Measurements from ENCODE around the gene BEAN1. TPM values are rescaled to one million over a fixed set of nuclear protein-coding genes. Genes with fewer than 3 reads are reported as not detected.
"Not testable (repeated sequence)": the region's sequence is repeated elsewhere in the genome, so short reads cannot be mapped to it uniquely, and the experiment has no call there.

Gene BEAN1
- total RNA-seq, 4 donors from 2014 or later = 0.52 to 3.9 TPM; not detected in 2

DNA sequence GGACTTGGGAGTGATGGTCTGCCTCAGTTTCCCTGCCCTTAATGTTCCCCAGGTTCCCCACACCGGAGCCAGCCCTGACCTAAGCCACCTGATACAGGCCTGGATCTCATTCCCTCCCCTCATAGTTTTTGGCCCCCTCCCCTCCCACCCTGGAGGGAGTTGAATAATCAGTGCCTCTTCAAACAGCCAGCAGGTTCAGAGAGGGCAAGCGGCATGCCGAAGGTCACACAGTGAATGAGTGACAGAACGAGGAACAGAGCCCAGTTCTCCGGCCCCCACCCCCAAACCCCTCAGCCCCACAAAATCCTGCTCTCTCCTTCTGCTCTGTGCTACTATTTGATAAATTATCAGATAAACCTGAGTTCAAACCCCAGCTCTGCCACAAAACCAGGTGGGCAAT, 31.2 kb downstream of the BEAN1 start:
- TF ChIP-seq, protein P1, sequence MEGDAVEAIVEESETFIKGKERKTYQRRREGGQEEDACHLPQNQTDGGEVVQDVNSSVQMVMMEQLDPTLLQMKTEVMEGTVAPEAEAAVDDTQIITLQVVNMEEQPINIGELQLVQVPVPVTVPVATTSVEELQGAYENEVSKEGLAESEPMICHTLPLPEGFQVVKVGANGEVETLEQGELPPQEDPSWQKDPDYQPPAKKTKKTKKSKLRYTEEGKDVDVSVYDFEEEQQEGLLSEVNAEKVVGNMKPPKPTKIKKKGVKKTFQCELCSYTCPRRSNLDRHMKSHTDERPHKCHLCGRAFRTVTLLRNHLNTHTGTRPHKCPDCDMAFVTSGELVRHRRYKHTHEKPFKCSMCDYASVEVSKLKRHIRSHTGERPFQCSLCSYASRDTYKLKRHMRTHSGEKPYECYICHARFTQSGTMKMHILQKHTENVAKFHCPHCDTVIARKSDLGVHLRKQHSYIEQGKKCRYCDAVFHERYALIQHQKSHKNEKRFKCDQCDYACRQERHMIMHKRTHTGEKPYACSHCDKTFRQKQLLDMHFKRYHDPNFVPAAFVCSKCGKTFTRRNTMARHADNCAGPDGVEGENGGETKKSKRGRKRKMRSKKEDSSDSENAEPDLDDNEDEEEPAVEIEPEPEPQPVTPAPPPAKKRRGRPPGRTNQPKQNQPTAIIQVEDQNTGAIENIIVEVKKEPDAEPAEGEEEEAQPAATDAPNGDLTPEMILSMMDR (IDR thresholded peaks at IDR 0.05) = no peak
- no peak for TF ChIP-seq POLR2A (IDR thresholded peaks at IDR 0.05)
- Histone ChIP-seq H3K36me3 (no peaks in the 10 kb centered on the region), H3K27ac (no peak overlapping the region), H3K4me3 (no peak overlapping the region), H3K9me3 (no peaks in the 10 kb centered on the region), H3K4me1 (no peaks in the 10 kb centered on the region), H3K27me3 (no peaks in the 10 kb centered on the region)
- intact Hi-C loops (cut with DNase I; ENCODE audit: low total_unique reads) = no loop called here
- no peak for DNase-seq

DNA sequence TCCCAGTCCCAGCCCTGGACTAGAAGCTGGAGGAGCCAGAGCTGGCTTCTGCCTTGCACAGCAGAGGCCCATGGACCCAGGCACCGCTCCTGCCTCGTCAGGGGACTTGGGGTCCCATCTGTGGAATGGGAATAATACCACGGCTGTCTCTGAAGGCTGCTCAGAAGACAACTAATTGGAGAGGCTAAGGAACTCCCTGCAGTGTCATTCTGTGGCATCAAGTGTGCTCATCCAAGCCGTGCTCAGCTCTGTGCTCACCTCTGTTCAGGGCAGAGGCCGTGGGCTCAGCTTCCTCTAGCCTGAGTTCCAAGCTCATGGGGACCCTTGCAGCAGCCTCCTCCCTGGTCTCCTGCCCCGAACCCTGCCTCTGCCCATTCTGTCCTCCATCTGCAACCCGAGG, 31.8 kb downstream of the BEAN1 start:
- H3K27me3 ChIP-seq = no peaks in the 10 kb centered on the region
- no peaks in the 10 kb centered on the region for H3K36me3 ChIP-seq
- TF ChIP-seq, protein P1 (IDR thresholded peaks at IDR 0.05) = no peak
- TF ChIP-seq POLR2A (IDR thresholded peaks at IDR 0.05) = no peak
- no peak for DNase-seq
- no peak overlapping the region for H3K4me3 ChIP-seq
- H3K4me1 ChIP-seq = no peaks in the 10 kb centered on the region
- H3K27ac ChIP-seq = no peak overlapping the region
- H3K9me3 ChIP-seq = no peaks in the 10 kb centered on the region
- intact Hi-C loops (cut with DNase I; ENCODE audit: low total_unique reads) = no loop called here

DNA sequence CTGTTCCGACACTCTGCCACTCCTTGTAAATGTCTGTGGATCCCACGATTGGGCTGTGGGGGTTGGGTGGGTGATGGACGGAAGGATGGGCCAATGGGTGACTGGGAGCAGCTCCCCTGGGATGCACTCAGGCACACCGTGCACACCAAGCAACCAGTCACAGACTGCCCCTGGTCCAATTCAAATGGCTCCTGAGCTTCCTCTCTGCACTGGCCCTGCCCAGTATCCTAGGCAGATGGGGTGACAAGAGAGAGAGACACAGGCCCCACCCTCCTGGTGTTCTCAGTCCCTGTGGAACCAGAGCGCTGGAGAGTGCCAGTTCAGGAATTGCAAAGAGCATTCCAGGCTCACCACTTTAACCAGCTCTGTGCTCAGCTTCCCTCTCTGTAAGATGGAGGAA, 32.8 kb downstream of the BEAN1 start:
- no peaks in the 10 kb centered on the region for H3K9me3 ChIP-seq
- DNase-seq = no peak
- TF ChIP-seq, protein P1 (IDR thresholded peaks at IDR 0.05) = no peak
- no peak for TF ChIP-seq POLR2A (IDR thresholded peaks at IDR 0.05)
- H3K27me3 ChIP-seq = no peaks in the 10 kb centered on the region
- H3K4me3 ChIP-seq = no peak overlapping the region
- H3K4me1 ChIP-seq = no peaks in the 10 kb centered on the region
- intact Hi-C loops (cut with DNase I; ENCODE audit: low total_unique reads) = no loop called here
- H3K27ac ChIP-seq = no peak overlapping the region
- no peaks in the 10 kb centered on the region for H3K36me3 ChIP-seq

DNA sequence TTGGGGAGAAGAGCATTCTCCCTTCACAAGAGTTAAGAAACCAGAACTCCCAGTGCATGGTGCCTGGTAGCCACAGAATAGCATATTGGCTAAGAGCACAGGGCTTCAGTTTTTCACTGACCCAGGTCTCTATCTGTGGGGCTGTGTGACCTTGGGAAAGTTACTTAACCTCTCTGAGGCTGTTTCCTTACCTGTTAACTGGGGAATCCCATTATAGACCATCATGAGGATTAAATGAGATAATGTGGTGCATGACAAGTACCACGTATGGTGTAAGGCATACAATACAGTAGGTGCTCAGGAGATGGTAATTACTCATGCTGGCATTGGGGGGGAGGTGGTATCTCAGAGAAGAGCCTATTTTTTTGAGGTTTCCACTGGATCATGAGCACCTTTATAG, 33.6 kb downstream of the BEAN1 start:
- H3K36me3 ChIP-seq = no peaks in the 10 kb centered on the region
- no peaks in the 10 kb centered on the region for H3K9me3 ChIP-seq
- H3K4me3 ChIP-seq = no peak overlapping the region
- H3K27ac ChIP-seq = no peak overlapping the region
- intact Hi-C loops (cut with DNase I; ENCODE audit: low total_unique reads) = no loop called here
- no peak for TF ChIP-seq POLR2A (IDR thresholded peaks at IDR 0.05)
- no peak for DNase-seq
- H3K27me3 ChIP-seq = no peaks in the 10 kb centered on the region
- H3K4me1 ChIP-seq = no peaks in the 10 kb centered on the region

DNA sequence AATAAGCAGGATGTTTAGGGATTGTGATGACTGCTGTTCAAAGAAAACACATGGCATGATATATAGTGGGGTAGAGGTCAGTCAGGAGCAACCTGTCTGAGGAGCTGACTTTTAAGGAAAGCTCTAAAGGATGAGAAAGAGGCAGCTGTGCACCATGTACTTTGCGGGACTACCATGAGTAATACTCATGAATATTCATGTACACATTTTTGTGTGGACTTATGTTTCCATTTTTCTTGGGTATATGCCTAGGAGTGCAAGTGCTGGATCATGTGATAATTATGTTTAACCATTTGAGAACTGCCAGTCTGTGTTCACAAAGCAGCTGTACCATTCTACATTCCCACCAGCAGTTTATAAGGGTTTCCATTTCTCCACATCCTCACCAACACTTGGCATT, 35.8 kb downstream of the BEAN1 start:
- Histone ChIP-seq H3K27me3 (no peaks in the 10 kb centered on the region), H3K4me3 (no peak overlapping the region), H3K36me3 (no peaks in the 10 kb centered on the region), H3K4me1 (no peaks in the 10 kb centered on the region), H3K27ac (no peak overlapping the region), H3K9me3 (no peaks in the 10 kb centered on the region)
- TF ChIP-seq POLR2A (IDR thresholded peaks at IDR 0.05) = no peak
- TF ChIP-seq, protein P1 (IDR thresholded peaks at IDR 0.05) = no peak
- intact Hi-C loops (cut with DNase I; ENCODE audit: low total_unique reads) = no loop called here
- no peak for DNase-seq

DNA sequence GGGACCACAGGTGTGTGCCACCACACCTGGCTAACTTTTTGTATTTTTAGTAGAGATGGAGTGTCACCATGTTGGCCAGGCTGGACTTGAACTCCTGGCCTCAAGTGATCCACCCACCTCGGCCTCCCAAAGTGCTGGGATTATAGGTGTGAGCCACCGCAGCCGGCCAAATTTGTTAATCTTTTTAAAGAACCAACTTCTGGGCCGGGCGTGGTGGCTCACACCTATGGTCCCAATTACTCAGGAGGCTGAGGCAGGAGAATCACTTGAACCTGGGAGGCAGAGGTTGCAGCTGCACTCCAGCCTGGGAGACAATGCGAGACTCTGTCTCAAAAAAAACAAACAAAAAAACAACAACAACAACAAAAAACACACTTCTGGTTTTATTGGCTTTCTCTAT, 38.9 kb downstream of the BEAN1 start:
- H3K27ac ChIP-seq; intact Hi-C loops (cut with DNase I; ENCODE audit: low total_unique reads); H3K4me3 ChIP-seq; DNase-seq; H3K36me3 ChIP-seq; H3K27me3 ChIP-seq; H3K9me3 ChIP-seq; H3K4me1 ChIP-seq: not testable (repeated sequence)

DNA sequence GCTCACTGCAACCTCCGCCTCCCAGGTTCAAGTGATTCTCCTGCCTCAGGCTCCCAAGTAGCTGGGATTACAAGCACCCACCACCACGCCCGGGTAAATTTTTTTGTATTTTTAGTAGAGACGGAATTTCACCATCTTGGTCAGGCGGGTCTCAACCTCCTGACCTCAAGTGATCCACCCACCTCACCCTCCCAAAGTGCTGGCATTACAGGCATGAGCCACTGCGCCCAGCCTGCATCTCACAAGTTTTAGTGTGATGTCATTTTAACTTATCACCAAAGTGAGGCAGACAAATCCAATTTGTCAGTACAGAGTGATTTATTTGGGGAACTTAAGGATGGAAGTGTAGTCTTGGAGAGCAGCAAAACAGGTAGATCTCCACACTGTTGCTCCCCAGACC, 39.5 kb downstream of the BEAN1 start:
- intact Hi-C loops (cut with DNase I; ENCODE audit: low total_unique reads); DNase-seq; H3K27ac ChIP-seq; H3K27me3 ChIP-seq; H3K4me3 ChIP-seq; H3K4me1 ChIP-seq; H3K9me3 ChIP-seq; H3K36me3 ChIP-seq: not testable (repeated sequence)
